ENCODE measurements around the gene TATDN3. TPM values are rescaled to one million over a fixed set of nuclear protein-coding genes. Genes with fewer than 3 reads are reported as not detected.
"Not testable (repeated sequence)": the region's sequence is repeated elsewhere in the genome, so short reads cannot be mapped to it uniquely, and the experiment has no call there.

The TATDN3 gene
- total RNA-seq, 1 donor from 2014 or later, result 12.2 TPM

DNA sequence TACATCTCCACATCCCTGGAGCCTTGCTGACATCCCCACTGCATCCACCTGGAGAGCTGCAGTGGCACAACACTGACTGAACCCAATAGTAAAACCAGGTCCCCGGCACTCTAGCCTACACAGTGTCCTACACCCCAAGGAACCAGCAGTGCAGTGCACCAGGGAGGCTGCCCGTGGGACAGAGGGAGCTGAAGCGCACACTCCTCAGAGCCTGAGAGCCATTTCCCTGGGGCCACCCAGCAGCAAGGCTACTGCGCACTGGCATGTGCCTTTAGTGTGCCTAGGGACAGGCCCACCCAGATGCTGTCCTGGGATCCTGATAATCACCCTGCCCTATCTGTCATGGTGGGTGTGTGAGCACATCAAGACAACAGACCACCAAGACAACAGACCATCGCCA, 32.0 kb upstream of the TATDN3 start:
- Mint-ChIP-seq H3K36me3 (ENCODE audit: low read depth) (peaks cover 9% of the 10 kb centered on the region), H3K9me3 (ENCODE audit: low read depth) (no peaks in the 10 kb centered on the region), H3K27me3 (ENCODE audit: low read depth) (no peaks in the 10 kb centered on the region), H3K27ac (ENCODE audit: unreplicated experiment) (no peak overlapping the region), H3K4me1 (ENCODE audit: low read depth) (no peaks in the 10 kb centered on the region), H3K4me3 (ENCODE audit: unreplicated experiment) (no peak overlapping the region)
- TF ChIP-seq, protein P1, sequence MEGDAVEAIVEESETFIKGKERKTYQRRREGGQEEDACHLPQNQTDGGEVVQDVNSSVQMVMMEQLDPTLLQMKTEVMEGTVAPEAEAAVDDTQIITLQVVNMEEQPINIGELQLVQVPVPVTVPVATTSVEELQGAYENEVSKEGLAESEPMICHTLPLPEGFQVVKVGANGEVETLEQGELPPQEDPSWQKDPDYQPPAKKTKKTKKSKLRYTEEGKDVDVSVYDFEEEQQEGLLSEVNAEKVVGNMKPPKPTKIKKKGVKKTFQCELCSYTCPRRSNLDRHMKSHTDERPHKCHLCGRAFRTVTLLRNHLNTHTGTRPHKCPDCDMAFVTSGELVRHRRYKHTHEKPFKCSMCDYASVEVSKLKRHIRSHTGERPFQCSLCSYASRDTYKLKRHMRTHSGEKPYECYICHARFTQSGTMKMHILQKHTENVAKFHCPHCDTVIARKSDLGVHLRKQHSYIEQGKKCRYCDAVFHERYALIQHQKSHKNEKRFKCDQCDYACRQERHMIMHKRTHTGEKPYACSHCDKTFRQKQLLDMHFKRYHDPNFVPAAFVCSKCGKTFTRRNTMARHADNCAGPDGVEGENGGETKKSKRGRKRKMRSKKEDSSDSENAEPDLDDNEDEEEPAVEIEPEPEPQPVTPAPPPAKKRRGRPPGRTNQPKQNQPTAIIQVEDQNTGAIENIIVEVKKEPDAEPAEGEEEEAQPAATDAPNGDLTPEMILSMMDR (IDR thresholded peaks at IDR 0.05), result no peak
- no peak for DNase-seq (ENCODE audit: low spot score)

DNA sequence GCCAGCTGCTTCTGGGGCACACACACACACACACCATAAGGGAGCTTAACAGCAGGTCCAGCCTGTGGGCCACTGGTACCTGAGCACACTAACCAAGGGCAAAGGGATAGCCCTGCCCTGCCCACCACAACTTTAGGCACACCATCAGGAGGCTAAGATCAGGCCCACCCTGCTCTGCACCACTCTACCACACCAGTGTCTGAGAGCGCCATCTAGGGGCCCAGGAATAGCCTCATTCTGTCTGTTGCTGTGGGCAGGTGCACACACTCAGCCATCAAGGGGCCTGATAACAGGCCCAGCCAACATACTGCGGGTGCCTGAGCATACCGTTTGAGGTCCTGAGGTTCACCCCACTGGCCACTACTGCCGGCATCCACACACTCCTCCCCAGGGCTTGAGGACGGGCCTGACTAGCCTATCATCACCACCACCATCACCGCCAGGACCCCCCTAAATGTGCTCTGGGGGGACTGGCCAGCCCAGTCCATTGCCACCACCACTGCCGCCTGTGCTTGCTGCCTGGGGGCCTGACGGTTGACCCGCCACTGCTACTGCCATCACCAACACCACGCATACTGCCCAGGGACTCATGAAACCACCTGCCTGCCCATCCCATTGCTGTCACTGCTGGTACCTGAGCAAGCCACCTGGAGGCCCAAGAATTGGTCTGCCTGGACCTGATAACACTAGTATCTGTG, 31.4 kb upstream of the TATDN3 start:
- no peaks in the 10 kb centered on the region for H3K4me1 Mint-ChIP-seq (ENCODE audit: low read depth)
- H3K9me3 Mint-ChIP-seq (ENCODE audit: low read depth), result no peaks in the 10 kb centered on the region
- H3K4me3 Mint-ChIP-seq (ENCODE audit: unreplicated experiment), result no peak overlapping the region
- H3K27ac Mint-ChIP-seq (ENCODE audit: unreplicated experiment), result no peak overlapping the region
- H3K36me3 Mint-ChIP-seq (ENCODE audit: low read depth), result peaks cover 9% of the 10 kb centered on the region
- TF ChIP-seq, protein P1 (IDR thresholded peaks at IDR 0.05), result peak; percentile 50
- DNase-seq (ENCODE audit: low spot score), result no peak
- H3K27me3 Mint-ChIP-seq (ENCODE audit: low read depth), result no peaks in the 10 kb centered on the region

DNA sequence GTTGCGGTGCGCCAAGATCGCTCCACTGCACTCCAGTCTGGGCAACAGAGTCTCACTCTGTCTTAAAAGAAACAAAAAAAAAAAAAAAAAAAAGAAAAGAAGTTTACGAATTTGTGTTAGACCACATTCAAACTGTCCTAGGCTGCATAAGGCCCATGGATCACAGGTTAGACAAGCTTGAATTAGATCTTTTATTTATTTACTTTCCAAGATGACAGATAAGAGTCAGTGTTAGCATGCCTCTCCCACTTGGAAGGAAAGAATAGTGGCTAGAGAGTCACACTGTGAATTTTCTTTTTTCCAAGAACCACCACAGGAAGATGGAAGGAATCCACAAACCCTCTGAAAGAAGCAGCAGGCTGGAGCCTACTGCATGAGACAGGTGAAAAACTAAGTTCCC, 29.5 kb upstream of the TATDN3 start:
- no peak for DNase-seq (ENCODE audit: low spot score)
- Mint-ChIP-seq H3K36me3 (ENCODE audit: low read depth) (peaks cover 13% of the 10 kb centered on the region), H3K9me3 (ENCODE audit: low read depth) (peaks cover 9% of the 10 kb centered on the region), H3K4me3 (ENCODE audit: unreplicated experiment) (no peak overlapping the region), H3K4me1 (ENCODE audit: low read depth) (no peaks in the 10 kb centered on the region), H3K27me3 (ENCODE audit: low read depth) (no peaks in the 10 kb centered on the region), H3K27ac (ENCODE audit: unreplicated experiment) (no peak overlapping the region)
- TF ChIP-seq, protein P1 (IDR thresholded peaks at IDR 0.05), result no peak

DNA sequence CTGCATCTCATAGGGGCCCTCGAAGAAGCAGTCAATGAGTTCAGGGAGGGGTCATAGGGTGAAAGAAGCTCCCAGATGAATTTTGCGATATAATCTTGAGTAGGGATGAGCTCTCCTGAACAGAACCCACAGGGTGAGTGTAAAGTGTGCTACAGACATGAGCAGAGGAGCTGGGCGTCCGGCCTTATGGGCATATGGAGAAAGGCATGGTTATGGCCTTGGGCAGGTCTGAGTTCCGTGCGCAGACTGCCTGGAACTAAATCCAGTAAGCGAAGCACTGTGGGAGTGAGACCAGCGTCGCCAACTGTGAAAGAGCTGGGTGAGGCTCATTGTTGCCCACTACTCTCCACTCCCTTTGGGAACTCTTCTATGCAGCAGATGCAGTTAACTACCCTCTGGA, 28.9 kb upstream of the TATDN3 start:
- no peak for DNase-seq (ENCODE audit: low spot score)
- H3K36me3 Mint-ChIP-seq (ENCODE audit: low read depth), result peaks cover 19% of the 10 kb centered on the region
- TF ChIP-seq, protein P1 (IDR thresholded peaks at IDR 0.05), result no peak
- H3K27ac Mint-ChIP-seq (ENCODE audit: unreplicated experiment), result no peak overlapping the region
- no peaks in the 10 kb centered on the region for H3K27me3 Mint-ChIP-seq (ENCODE audit: low read depth)
- no peak overlapping the region for H3K4me3 Mint-ChIP-seq (ENCODE audit: unreplicated experiment)
- H3K9me3 Mint-ChIP-seq (ENCODE audit: low read depth), result peaks cover 15% of the 10 kb centered on the region
- H3K4me1 Mint-ChIP-seq (ENCODE audit: low read depth), result no peaks in the 10 kb centered on the region

DNA sequence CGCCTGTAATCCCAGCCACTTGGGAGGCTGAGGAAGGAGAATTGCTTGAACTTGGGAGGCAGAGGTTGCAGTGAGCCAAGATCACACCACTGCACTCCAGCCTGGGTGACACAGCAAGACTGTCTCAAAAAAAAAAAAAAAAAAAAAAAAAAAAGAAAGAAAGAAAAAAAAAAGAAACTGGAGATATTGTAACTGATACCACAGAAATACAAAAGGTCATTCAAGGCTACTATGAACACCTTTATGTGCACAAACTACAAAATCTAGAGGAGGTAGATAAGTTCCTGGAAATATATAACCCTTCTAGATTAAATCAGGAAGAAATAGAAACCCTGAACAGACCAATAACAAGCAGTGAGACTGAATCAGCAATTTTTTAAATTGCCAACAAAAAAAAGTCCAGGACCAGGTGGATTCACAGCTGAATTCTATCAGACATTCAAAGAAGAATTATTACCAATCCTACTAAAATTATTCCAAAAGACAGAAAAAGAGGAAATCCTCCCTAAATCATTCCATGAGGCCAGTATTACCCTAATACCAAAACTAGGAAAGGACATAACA, 26.9 kb upstream of the TATDN3 start:
- not testable (repeated sequence) for H3K27me3 Mint-ChIP-seq (ENCODE audit: low read depth); H3K27ac Mint-ChIP-seq (ENCODE audit: unreplicated experiment); H3K4me3 Mint-ChIP-seq (ENCODE audit: unreplicated experiment); H3K4me1 Mint-ChIP-seq (ENCODE audit: low read depth); DNase-seq (ENCODE audit: low spot score)
- Mint-ChIP-seq H3K9me3 (ENCODE audit: low read depth) (peaks cover 28% of the 10 kb centered on the region), H3K36me3 (ENCODE audit: low read depth) (peaks cover 28% of the 10 kb centered on the region)

DNA sequence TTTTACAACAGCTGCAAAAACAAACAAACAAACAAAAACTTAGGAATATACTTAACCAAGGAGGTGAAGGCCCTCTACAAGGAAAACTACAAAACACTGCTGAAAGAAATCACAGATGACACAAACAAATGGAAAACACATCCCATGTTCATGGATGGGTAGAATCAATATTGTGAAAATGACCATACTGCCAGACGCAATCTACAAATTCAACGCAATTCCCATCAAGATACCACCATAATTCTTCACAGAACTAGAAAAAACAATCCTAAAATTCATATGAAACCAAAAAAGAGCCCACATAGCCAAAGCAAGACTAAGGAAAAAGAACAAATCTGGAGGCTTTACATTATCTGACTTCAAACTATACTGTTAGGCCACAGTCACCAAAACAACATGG, 24.9 kb upstream of the TATDN3 start:
- H3K4me3 Mint-ChIP-seq (ENCODE audit: unreplicated experiment); H3K27me3 Mint-ChIP-seq (ENCODE audit: low read depth); H3K27ac Mint-ChIP-seq (ENCODE audit: unreplicated experiment); DNase-seq (ENCODE audit: low spot score); H3K4me1 Mint-ChIP-seq (ENCODE audit: low read depth): not testable (repeated sequence)
- H3K9me3 Mint-ChIP-seq (ENCODE audit: low read depth), result peaks cover 38% of the 10 kb centered on the region
- peaks cover 36% of the 10 kb centered on the region for H3K36me3 Mint-ChIP-seq (ENCODE audit: low read depth)

Measured in chondrocyte (in vitro differentiated cells).